Superior temporal gyrus (tissue), 1 donor: Measurements from ENCODE around the gene ESCO1.
"Not testable (repeated sequence)": the region's sequence is repeated elsewhere in the genome, so short reads cannot be mapped to it uniquely, and the experiment has no call there.

ENCODE experiments used
- DNase-seq: peaks from one replicate; pipeline ENCODE4 v3.0.0-alpha.2; 2016; ENCODE audit errors: extremely low spot score

Gene ESCO1, protein sequence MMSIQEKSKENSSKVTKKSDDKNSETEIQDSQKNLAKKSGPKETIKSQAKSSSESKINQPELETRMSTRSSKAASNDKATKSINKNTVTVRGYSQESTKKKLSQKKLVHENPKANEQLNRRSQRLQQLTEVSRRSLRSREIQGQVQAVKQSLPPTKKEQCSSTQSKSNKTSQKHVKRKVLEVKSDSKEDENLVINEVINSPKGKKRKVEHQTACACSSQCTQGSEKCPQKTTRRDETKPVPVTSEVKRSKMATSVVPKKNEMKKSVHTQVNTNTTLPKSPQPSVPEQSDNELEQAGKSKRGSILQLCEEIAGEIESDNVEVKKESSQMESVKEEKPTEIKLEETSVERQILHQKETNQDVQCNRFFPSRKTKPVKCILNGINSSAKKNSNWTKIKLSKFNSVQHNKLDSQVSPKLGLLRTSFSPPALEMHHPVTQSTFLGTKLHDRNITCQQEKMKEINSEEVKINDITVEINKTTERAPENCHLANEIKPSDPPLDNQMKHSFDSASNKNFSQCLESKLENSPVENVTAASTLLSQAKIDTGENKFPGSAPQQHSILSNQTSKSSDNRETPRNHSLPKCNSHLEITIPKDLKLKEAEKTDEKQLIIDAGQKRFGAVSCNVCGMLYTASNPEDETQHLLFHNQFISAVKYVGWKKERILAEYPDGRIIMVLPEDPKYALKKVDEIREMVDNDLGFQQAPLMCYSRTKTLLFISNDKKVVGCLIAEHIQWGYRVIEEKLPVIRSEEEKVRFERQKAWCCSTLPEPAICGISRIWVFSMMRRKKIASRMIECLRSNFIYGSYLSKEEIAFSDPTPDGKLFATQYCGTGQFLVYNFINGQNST

DNA sequence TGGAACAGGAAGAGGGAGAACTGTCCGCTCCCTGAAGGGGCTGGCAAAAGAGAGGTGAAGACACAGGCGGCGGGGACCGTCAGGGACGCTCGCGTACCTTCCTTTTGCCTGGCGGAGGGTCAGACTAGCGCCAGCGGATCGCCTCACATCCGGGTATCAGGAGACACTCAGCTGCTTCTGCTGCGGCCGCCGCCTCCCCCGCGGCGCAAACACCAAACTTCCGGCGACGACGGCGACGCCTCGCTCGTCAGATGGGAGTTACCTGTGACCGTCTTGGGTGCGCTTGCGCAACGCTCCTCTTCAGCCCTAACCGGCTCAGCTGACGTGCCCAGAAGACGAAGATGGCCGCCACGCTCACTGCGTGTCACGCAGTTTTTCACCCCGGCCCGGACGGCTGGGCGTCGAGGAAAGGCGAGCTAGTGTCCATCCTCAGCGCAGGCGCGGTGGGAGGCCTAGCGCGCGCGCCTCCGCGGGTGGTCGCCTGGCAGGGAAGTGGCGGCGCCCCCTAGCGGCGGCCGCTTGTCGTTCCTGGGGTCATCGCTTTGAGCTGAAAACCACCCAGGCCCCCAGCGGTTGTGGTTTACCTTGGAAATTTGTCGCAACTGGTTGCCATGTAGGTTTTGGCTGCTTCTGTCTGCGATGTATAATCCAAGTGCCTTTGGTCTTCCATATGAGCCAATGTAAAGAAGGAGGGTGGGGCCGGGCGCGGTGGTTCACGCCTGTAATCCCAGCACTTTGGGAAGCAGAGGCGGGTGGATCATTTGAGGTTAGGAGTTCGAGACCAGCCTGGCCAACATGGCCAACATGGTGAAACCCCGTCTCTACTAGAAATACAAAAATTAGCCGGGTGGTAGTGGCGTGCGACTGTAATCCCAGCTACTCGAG is at the start of gene ESCO1:
Gene ESCO1 (minus strand): TSS at position 179 of the 885 bp plus-strand sequence. CDS start 25,861 bp downstream, outside the sequence.
- peak; percentile 90 for DNase-seq

DNA sequence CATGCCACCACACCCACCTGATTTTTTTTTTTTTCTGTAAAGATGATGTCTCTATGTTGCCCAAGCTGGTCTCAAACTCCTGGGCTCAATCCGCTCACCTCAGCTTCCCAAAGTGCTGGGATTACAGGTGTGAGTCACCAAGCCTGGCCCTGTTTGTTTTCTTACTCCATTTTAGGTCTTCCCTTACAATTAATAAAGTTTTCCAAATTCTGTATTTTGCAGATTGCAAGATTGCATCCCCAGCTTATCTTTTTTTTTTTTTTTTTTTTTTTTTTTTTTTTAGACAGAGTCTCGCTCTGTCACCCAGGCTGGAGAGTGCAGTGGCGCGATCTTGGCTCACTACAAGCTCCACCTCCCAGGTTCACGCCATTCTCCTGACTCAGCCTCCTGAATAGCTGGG is 39.9 kb upstream of the ESCO1 start:
- DNase-seq: not testable (repeated sequence)

DNA sequence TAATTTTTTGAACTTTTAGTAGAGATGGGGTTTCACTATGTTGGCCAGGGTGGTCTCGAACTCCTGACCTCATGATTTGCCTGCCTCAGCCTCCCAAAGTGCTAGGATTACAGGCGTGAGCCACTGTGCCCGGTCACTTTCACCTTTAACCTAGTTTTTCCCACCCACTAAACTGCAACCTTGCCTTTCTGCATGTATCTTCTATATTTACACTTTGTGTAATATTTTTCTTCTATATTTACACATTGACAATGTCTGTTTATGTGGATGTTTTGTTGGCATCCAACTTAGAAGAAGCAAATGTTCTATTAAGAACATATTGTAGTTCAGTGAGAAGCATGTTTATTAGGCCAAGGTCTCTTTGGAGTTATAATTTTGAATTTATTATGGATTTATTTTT is 38.3 kb upstream of the ESCO1 start:
- DNase-seq: no peak

DNA sequence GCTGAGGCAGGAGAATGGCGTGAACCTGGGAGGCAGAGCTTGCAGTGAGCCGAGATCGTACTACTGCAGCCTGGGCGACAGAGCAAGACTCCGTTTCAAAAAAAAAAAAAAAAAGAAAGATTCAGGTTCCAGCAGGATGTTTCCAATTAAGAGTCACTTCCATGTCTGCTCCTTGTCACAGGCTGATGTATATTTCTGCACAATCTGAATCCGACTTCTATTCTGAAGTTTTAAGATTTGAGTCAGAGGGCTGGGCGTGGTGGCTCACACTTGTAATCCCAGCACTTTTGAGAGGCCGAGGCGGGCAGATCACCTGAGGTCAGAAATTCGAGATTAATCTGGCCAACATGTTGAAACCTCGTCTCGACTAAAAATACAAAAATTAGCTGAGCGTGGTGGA is 36.3 kb upstream of the ESCO1 start:
- DNase-seq: no peak

DNA sequence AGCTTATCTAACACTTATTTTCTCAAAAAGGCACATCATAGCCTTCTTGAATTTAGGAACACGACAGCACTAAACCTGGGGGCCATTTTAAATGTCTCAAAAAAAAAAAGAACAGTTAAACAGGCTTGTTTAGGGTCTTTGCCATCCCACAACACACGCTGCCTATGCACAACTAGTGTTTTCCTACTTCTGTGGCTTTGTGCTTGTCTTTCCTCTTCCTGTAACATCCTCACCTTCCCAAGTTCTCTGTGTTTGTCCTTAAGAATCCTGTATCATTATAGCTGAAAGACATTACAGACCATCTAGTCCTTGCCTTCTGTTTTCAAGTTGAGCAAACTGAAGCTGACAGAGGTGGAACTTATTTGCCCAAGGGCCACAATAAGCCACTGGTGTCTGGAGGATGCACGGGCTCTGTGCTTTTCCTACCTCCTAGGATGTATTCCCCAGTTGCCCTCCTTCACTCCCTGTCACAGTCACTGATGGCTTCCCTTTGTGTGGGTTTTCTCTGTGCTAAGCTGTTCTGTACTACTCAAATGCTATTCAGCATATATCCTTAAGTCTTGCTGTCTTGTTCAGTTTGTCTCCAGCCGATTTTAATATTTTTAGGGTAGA is 34.2 kb upstream of the ESCO1 start:
- DNase-seq: no peak

DNA sequence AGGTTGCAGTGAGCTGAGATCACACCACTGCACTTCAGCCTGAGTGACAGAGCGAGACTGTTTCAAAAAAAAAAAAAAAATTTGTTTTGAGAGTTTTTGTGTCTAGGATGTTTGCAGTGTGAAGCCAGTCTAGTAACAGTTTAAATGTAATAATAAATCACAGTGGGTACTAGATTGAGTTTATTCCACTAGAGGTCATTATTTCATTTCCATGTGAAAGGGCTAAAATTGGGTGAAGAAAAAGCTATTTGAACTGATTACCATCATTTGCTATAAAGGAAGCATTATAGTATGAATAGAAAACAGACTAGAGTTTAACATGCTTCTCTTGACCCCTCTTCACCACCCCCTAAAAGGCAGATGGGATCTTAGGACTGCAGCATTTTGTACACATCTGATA is 31.9 kb upstream of the ESCO1 start:
- peak; percentile 33 for DNase-seq

DNA sequence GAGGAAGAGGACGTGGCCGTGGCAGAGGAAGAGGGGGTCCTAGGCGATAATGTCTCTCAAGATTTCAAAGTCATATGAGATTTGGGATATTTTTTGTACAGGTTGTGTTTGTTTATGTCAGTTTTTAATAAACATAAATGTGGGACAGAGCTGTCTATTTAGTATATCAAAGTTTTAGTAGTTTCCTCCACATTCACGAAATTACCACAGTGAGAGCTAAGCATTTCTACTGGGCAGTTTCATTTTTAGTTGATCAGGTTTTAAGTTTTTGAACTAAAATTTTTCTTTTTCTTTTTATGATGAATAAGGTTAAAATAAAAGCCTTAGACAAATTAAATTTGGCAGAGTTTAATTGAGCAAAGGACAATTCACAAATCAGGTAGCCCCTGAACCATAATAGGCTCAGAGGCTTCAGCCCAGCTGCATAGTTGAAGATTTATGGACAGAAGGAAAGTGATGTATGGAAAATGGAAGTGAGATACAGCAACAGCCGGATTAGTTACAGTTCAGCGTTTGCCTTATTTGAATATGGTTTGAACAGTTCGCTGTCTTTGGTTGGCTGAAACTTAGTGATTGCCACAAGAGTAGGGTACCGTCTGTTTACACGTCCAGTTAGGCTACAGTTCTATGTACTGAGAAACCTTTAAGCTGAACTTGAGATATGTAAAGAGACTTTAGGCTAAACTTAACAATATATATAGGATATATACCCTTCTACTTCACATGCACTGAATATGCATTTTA is 28.8 kb upstream of the ESCO1 start:
- no peak for DNase-seq

DNA sequence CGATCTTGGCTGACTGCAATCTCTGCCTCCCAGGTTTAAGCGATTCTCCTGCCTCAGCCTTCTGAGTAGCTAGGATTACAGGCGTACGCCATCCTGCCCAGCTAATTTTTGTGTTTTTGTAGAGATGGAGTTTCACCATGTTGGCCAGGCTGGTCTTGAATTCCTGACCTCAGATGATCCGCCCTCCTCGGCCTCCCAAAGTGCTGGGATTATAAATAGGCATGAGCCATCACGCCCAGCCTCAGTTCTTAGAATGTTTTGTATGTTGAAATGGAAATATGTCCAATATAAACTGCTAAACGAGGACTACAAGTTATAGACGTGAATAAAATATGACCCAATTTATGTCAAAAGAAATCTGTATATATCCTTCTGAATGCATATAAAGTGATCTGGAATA is 21.1 kb upstream of the ESCO1 start:
- DNase-seq: not testable (repeated sequence)

DNA sequence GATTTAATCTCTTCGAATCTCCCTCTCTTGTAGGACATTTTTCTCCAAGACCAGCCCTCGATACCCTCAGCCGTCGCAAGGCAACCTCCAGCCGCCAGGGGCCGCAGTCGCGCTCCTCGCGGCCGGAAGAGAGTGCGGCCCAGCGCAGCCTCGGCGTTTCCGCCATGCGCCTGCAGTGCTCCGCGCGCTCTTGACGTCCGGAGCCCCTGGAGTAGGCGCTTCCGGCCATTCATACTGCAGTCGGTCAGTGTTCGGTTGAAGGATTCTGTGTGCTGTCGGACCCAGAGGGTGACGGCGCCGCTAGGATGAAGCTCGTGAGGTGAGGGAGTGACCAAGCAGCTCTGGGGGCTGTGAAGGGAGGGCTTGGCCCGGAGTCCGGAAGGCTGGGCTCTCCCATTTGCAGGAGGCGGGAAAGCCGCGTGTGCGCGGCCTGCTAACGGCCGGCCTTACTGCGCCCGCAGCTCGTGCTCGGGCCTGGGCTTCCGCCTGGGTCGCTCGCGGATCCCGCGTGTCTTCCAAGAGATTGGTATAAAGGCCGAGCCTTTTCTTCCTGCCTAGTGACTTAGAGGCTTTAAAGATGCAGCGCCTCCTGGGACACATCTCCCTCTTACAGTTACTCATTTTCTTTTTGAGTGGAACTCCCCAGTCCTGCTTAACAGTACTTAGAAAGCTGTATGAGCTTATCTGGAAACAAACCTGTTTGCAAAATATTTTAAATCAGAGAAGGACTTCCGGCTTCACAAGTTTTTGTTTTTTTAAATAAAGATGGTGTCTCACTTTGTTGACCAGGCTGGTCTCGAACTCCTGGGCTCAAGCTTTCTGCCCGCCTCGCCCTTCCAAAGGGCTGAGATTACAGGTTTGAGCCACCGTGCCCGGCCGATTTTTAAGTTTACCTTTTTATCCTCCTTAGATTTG is 11.9 kb upstream of the ESCO1 start, which contains the start of gene SNRPD1:
Gene SNRPD1 (plus strand): TSS at position 190 of the 915 bp plus-strand sequence. CDS start 116 bp downstream, at position 306.
- DNase-seq: peak; percentile 91

DNA sequence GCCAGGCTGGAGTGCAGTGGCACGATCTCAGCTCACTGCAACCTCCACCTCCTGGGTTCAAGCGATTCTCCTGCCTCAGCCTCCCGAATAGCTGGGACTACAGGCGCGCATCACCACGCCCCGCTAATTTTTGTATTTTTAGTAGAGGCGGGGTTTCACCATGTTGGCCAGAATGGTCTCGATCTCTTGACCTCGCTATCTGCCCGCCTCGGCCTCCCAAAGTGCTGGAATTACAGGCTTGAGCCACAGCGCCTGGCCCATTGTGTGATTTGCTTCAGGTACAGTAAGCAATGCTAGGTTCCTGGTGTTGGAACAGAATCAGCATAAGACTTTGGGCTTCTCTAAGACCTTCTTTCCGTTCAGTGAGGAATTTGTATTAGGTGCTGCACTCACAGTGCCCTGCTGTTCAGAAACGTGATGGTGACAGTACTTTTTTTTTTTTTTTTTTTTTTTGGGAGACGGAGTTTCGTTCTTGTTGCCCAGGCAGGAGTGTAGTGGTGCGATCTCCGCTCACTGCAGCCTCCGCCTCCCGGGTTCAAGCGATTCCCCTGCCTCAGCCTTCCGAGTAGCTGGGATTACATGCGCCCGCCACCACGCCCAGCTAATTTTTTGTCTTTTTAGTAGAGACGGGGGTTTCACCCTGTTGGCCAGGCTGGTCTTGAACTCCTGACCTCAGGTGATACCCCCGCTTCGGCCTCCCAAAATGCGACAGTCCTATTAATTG is 11.1 kb upstream of the ESCO1 start:
- DNase-seq: not testable (repeated sequence)

DNA sequence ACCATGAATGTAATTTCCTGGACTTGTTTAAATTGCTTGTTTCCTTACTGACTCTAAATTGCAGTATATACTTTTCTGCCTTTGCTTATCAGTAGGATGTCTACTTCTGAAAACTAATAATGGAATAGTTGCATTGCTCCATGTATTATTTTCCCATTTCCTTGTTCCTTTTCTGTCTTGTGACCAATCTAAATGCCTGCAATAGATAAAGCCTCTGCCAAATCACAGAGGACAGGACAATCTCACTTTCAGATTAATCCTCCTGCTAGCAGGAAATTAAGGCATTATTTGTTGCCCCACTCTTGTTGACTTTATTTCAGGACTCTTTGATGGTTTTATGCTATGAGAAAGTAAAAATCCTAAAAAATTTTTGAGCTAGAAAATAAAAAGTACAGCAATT is 4.7 kb upstream of the ESCO1 start:
- no peak for DNase-seq

DNA sequence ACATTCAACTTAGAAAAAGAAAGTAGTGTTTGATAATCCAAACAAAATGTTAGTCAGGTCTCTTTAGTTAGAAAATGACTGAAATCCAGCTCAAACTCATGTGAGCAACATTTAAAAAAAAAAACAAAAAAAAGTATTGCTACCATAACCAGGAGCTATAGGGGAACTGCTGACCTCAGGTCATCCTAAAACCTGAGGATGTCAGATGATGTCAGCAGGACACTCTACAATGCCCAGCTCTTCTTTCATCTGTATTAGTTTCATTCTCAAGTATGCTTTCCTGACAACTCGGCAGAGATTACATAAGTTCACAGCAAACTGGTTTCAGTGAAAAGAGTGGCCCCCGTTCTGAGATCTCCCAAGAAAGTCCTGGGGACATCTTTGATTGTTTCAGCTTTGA is 4.2 kb upstream of the ESCO1 start:
- DNase-seq: peak; percentile 23

DNA sequence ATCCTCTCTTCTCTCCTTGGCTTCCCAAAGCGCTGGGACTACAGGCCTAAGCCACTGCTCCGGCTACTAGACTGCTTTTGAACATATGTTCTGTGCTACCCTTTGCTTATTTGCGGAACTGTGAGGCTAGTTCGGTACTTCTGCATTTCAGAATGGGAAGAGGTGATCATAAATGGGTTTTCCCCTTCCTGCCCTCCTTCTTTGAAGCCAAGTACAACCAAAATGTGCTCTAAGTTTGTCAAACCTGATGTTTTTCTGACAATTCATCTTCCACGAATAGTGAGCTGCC is 1.7 kb upstream of the ESCO1 start:
- DNase-seq: no peak

DNA sequence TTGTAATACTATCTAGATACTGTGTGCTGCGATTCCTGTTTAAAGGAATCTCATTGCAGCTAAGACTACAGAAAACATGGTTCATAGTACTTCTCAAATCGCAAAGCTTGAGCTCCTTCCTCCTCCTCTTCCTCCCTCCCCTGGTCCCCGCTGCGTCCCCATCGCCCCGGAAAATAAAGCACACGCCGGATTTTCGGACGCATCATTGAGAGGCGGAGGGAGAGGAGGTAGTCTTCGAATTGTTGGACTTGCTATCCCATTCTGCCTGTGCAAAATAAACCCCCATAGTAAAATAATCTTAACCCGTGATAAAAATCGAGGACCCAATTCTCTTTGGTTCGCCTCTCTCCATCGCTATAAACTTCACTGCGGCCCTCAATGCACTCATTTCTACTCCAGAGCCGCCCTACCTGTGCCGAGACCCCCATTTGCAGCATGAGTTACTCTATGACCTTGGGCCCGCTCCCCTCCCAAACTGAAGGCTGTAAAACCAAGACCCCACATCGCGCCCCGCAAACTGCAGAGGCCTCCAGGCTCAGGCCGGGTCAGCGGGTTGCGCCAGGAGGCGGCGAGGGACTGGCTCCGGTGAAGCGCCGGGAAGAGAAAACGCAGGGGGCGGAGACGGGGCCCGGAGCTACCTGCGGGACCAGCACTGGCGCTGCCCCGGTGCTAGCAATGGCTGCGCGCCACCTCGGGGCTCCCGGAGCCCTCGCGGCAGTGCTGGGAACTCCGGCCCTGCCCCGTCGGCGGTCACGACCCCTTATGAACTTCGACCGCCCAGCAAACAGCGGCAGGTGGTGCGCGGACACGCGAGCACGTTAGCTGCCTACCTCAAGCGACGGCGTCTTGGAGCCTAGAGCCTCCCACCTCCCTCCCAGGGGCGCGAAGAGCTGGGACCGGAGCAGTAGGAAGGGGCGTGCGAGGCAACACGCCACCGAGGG is 649 bp downstream of the ESCO1 start:
- no peak for DNase-seq

DNA sequence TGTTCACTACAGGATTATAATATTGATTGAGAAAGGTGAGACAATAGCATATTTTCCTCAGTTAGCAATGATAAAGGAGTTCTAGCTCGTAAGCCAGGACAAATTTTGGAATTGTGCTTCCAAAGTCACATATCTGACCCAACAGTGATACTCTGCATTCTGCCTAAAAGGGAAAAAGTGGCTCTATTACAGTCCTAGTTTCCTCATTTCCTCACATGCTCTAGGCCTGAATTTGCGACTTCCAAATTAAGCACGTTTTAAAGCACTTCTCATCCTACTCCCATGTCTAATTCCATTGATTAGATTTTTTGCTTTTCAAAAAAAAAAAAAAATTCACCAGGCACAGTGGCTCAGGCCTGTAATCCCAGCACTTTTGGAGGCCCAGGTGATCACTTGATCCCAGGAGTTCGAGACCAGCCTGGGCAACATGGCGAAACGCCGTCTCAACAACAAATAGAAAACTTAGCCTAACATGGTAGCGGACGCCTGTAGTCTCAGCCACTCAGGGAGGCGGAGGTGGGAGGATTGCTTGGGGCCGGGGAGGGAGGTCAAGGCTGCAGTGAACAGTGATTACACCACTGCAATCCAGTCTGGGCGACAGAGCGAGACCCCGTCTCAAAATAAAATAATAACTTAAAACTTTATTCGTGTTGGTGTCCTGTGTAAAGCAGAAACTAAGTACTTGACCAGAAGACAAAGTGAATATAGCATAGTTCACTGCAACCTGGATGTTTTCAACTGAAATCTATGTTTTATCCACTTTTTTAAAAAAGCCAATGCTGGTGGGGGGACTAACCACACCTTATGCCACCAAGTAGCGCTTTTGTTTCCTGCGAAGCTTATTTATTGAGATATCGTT is 1.5 kb downstream of the ESCO1 start:
- DNase-seq: no peak

DNA sequence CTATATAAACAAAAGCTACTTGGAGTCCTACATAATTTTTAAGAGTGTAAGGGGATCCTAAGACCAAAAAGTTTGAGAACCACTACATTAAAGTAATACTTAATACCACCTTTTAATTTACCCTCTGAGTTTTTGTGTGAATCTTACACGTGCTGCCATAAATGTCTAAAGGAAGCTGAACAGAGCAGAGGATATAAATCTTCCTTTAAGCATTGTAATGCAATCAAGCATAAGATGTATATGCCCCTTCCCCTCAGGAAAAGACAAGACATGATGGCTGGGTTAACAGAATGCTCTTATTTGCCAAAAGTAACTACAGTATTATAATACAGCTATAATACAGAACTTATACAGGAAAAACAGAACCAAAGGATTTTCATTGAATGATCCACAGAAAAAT is 2.9 kb downstream of the ESCO1 start:
- DNase-seq: no peak
